GM23248 (cell line): ENCODE data around the gene POU2F1. TPM values are rescaled to one million over a fixed set of nuclear protein-coding genes. Genes with fewer than 3 reads are reported as not detected.
"Not testable (repeated sequence)": the region's sequence is repeated elsewhere in the genome, so short reads cannot be mapped to it uniquely, and the experiment has no call there.

Source experiments
- DNase-seq: peaks from one replicate; pipeline ENCODE4 v3.0.0-alpha.2; 2015
- H2AFZ ChIP-seq: fragments of 200-600 bp; sonication (generic); 2 replicates; pipeline ENCODE4 v1.6.1; 2016; ENCODE audit warnings: antibody characterized with exemption
- H3F3A ChIP-seq: fragments of 200-600 bp; sonication (generic); 2 replicates; pipeline ENCODE4 v1.6.1; 2016; ENCODE audit warnings: mild to moderate bottlenecking, antibody characterized with exemption, mixed run types; ENCODE audit not compliant: insufficient read depth
- H3K27ac ChIP-seq: fragments of 200-600 bp; sonication (generic); 2 replicates; pipeline ENCODE4 v1.5.1; 2016; ENCODE audit warnings: mild to moderate bottlenecking
- H3K27me3 ChIP-seq: fragments of 200-600 bp; sonication (generic); replicated peaks from 2 replicates; pipeline ENCODE4 v1.6.1; 2016; ENCODE audit warnings: mild to moderate bottlenecking; ENCODE audit not compliant: insufficient read depth
- H3K36me3 ChIP-seq: fragments of 200-600 bp; sonication (generic); 2 replicates; pipeline ENCODE4 v1.6.1; 2016; ENCODE audit warnings: low read depth, mild to moderate bottlenecking
- H3K4me1 ChIP-seq: fragments of 200-600 bp; sonication (generic); 2 replicates; pipeline ENCODE4 v1.6.1; 2016; ENCODE audit warnings: mild to moderate bottlenecking; ENCODE audit not compliant: insufficient read depth
- H3K4me2 ChIP-seq: fragments of 200-600 bp; sonication (generic); one replicate; pipeline ENCODE4 v1.6.1; 2016; ENCODE audit warnings: mild to moderate bottlenecking; ENCODE audit not compliant: unreplicated experiment
- H3K4me3 ChIP-seq: fragments of 200-600 bp; sonication (generic); 2 replicates; pipeline ENCODE4 v1.5.1; 2016; ENCODE audit warnings: mild to moderate bottlenecking
- H3K79me2 ChIP-seq: fragments of 200-600 bp; sonication (generic); 2 replicates; pipeline ENCODE4 v1.6.1; 2016; ENCODE audit warnings: mild to moderate bottlenecking; ENCODE audit not compliant: insufficient read depth
- H3K9ac ChIP-seq: fragments of 200-600 bp; sonication (generic); 2 replicates; pipeline ENCODE4 v1.6.1; 2016; ENCODE audit warnings: mild to moderate bottlenecking
- H3K9me2 ChIP-seq: fragments of 200-600 bp; sonication (generic); 2 replicates; pipeline ENCODE4 v1.6.1; 2016; ENCODE audit warnings: mixed run types, mild to moderate bottlenecking, moderate library complexity; ENCODE audit not compliant: insufficient read depth
- H3K9me3 ChIP-seq: fragments of 200-600 bp; sonication (generic); one replicate; pipeline ENCODE4 v1.6.1; 2017; ENCODE audit warnings: low read depth
- H4K20me1 ChIP-seq: fragments of 200-600 bp; sonication (generic); 2 replicates; pipeline ENCODE4 v1.6.0; 2016; ENCODE audit not compliant: insufficient read depth
- EZH2 ChIP-seq: fragments of 200-600 bp; sonication (generic); IDR thresholded peaks from 2 replicates; pipeline ENCODE4 v1.6.1; 2018; ENCODE audit warnings: antibody characterized with exemption, mild to moderate bottlenecking; ENCODE audit not compliant: insufficient read depth, poor library complexity, severe bottlenecking
- EZH2phosphoT487 ChIP-seq: fragments of 200-600 bp; sonication (generic); IDR thresholded peaks from 2 replicates; pipeline ENCODE4 v1.6.1; 2018; ENCODE audit warnings: antibody characterized with exemption, moderate library complexity, mild to moderate bottlenecking, low read depth; ENCODE audit not compliant: insufficient read depth
- WGBS, 2 experiments: methylation state at CpG; one replicate each; pipeline ENCODE4 v1.1.6; 2015 to 2017; ENCODE audit warnings: low lambda C conversion rate in 2 of 2, low coverage in 1 of 2; ENCODE audit errors: missing lambda C conversion rate in 2 of 2; 5-methylcytosine and 5-hydroxymethylcytosine counted together
- in situ Hi-C: fragments of 300-500 bp; cut with MboI; formaldehyde crosslinking; loops from 2 replicates; pipeline ENCODE4 v1.15.0; 2020
- polyA plus RNA-seq: library from polyadenylated mRNA; unstranded; fragments of >200 nt; fragmentation: Nextera tagmentation; extraction: Ambion mirVana; gene quantifications from 2 replicates; pipeline ENCODE4 v1.2.1, GENCODE V29; 2016
- total RNA-seq: library from RNA; depleted of rRNA; stranded (reverse); fragments of >200 nt; shearing (Covaris generic); gene quantifications from 2 replicates; pipeline ENCODE4 v1.2.3, GENCODE V29; 2014

The POU2F1 gene
- total and polyA plus RNA-seq, 2 experiments from 2014 or later: 3.4 to 3.7 TPM

- WGBS, 2 experiments: 49 to 57% methylated on average over 3 of the region's 3 CpGs
- Histone ChIP-seq H3K4me1 (no peaks in the 10 kb centered on the region), H3F3A (no peaks in the 10 kb centered on the region), H3K9me2 (no peaks in the 10 kb centered on the region), H3K27me3 (0 out of 2 replicates have a peak, but pooled peaks cover 5% of the 10 kb centered on the region), H3K36me3 (no peaks in the 10 kb centered on the region), H3K4me2 (no peak overlapping the region), H3K27ac (no peak overlapping the region), H3K9me3 (no peaks in the 10 kb centered on the region), H3K9ac (no peak overlapping the region), H4K20me1 (no peaks in the 10 kb centered on the region), H2AFZ (no peak overlapping the region), H3K4me3 (no peak overlapping the region), H3K79me2 (no peaks in the 10 kb centered on the region)
- DNase-seq: no peak
- TF ChIP-seq EZH2 (no peak), EZH2phosphoT487 (no peak)
- in situ Hi-C loops: no loop called here
These were observed 18.6 kb upstream of the POU2F1 start for GRCh38 chr1:167202049-167202448.

DNA sequence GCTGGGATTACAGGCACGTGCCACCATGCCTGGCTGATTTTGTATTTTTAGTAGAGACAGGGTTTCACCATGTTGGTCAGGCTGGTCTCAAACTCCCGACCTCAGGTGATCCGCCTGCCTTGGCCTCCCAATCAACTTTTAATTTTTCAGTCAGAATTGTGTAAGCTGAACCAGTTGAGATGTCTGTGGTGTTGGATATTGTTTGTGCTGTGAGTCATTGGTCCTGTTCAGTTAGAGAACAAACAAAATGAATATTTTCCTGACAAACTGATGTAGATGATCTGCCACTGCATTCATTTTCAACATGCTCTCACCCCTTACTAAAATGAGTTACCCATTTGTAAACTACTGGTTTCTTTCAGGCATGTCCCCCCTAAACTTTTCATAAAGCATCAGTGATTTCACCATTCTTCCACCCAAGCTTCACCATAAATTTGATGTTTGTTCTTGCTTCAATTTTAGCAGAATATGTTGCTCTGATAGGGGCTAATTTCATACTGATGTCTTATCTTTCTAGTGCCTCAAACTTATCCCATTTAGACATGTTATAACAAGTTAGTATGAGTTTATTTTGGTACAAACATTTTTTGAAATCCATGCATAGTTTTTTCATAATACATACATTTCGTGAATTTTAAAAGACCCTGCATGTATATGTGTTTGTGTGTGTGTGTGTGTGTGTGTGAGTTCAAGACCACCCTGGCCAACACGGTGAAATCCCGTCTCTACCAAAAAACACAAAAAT, 15.2 kb upstream of the POU2F1 start:
- H3K4me3 ChIP-seq, H3K9ac ChIP-seq, H3K9me2 ChIP-seq, in situ Hi-C loops, H4K20me1 ChIP-seq, H3K9me3 ChIP-seq, H3K27ac ChIP-seq, H3F3A ChIP-seq, DNase-seq, H3K4me2 ChIP-seq, H3K36me3 ChIP-seq, H3K4me1 ChIP-seq, H2AFZ ChIP-seq, H3K79me2 ChIP-seq: not testable (repeated sequence)
- 50 to 63% methylated on average over 5 of the region's 6 CpGs for WGBS, 2 experiments
- peaks cover 12% of the 10 kb centered on the region; the same call in 1 of the 2 replicates for H3K27me3 ChIP-seq

GRCh38 chr1:167206166-167206835, 14.4 kb upstream of the POU2F1 start:
- no peaks in the 10 kb centered on the region for H3K36me3 ChIP-seq
- no peaks in the 10 kb centered on the region for H3K9me3 ChIP-seq
- in situ Hi-C loops: no loop called here
- no peaks in the 10 kb centered on the region for H4K20me1 ChIP-seq
- H3K27me3 ChIP-seq: peaks cover 13% of the 10 kb centered on the region; the same call in 1 of the 2 replicates
- no peak overlapping the region for H3K4me3 ChIP-seq
- no peaks in the 10 kb centered on the region for H3K4me1 ChIP-seq
- no peak for DNase-seq
- TF ChIP-seq EZH2phosphoT487 (no peak), EZH2 (no peak)
- no peak overlapping the region for H3K9ac ChIP-seq
- H3K79me2 ChIP-seq: no peaks in the 10 kb centered on the region
- no peak overlapping the region for H3K4me2 ChIP-seq
- WGBS, 2 experiments: 35 to 38% methylated on average over 3 of the region's 3 CpGs
- H2AFZ ChIP-seq: no peak overlapping the region
- H3F3A ChIP-seq: no peaks in the 10 kb centered on the region
- no peak overlapping the region for H3K27ac ChIP-seq
- H3K9me2 ChIP-seq: no peaks in the 10 kb centered on the region

DNA sequence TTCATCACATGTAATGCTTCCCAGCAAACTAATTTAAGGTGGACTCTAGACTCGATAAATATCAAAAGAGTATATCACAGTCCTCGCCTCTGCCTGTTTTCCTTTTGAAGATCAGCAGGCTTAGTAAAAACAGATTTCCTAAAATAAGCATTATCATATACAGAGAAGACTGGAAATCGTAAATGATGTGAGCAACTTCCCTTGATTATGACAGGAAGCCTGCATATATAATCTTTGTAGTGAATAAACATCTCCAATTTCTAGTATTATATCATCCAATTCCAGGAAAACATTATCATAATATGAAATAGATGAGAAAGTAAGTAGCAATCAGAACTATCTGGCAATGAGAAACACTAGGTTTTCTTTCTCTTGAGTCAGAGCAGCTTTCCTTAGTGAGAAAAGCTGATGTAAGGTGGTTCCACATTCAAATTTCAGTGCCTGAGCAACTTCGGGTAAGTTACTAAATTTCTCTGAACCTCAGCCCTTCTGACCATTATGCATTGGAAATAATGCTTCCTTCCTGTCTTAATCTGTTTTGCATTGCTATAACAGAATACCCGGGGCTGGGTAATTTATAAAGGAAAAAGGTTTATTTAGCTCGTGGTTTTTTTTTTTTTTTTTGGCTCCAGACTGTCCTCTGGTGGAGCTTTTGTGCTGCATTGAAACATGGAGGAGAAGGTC, 12.6 kb upstream of the POU2F1 start:
- H3K4me2 ChIP-seq: no peak overlapping the region
- no peaks in the 10 kb centered on the region for H3K9me2 ChIP-seq
- H3K9me3 ChIP-seq: no peaks in the 10 kb centered on the region
- H3K27ac ChIP-seq: no peak overlapping the region
- H3K36me3 ChIP-seq: no peaks in the 10 kb centered on the region
- no peak overlapping the region for H3K9ac ChIP-seq
- peaks cover 12% of the 10 kb centered on the region; the same call in 1 of the 2 replicates for H3K27me3 ChIP-seq
- no peaks in the 10 kb centered on the region for H4K20me1 ChIP-seq
- H3K4me3 ChIP-seq: no peak overlapping the region
- TF ChIP-seq EZH2 (no peak), EZH2phosphoT487 (no peak)
- H3K79me2 ChIP-seq: no peaks in the 10 kb centered on the region
- 35 to 40% methylated on average over 6 of the region's 6 CpGs for WGBS, 2 experiments
- H3F3A ChIP-seq: no peaks in the 10 kb centered on the region
- in situ Hi-C loops: no loop called here
- DNase-seq: no peak
- no peak overlapping the region for H2AFZ ChIP-seq
- H3K4me1 ChIP-seq: no peaks in the 10 kb centered on the region
